ENCODE results near the gene C1orf50.

DNA sequence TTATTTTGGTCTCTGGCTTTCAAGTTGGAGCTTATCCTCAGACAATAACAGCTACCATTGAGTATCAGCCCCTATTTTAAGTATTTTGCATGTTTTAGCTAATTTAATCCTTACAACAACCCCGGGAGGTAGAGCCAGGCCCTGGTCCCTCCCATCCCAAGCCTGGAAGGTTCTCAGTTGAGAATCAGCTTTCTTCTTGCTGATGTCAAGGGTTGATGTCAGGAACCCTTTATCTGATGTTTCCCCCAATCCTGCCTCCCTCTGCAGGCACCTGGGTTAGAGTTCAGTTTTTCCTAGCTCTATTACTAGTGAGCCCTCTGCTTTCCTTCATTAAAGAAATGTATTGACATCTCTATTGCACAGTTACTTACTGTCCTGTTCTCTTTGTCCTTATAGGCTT lies 53.8 kb downstream of the C1orf50 start:
- TF ChIP-seq EP300 (IDR thresholded peaks at IDR 0.05): no peak
- TF ChIP-seq, protein P1, sequence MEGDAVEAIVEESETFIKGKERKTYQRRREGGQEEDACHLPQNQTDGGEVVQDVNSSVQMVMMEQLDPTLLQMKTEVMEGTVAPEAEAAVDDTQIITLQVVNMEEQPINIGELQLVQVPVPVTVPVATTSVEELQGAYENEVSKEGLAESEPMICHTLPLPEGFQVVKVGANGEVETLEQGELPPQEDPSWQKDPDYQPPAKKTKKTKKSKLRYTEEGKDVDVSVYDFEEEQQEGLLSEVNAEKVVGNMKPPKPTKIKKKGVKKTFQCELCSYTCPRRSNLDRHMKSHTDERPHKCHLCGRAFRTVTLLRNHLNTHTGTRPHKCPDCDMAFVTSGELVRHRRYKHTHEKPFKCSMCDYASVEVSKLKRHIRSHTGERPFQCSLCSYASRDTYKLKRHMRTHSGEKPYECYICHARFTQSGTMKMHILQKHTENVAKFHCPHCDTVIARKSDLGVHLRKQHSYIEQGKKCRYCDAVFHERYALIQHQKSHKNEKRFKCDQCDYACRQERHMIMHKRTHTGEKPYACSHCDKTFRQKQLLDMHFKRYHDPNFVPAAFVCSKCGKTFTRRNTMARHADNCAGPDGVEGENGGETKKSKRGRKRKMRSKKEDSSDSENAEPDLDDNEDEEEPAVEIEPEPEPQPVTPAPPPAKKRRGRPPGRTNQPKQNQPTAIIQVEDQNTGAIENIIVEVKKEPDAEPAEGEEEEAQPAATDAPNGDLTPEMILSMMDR (IDR thresholded peaks at IDR 0.05): no peak
- no peak for TF ChIP-seq POLR2A (IDR thresholded peaks at IDR 0.05)
- TF ChIP-seq POLR2AphosphoS5 (IDR thresholded peaks at IDR 0.05): no peak

All from upper lobe of left lung (tissue), 4 donors.